GM12891 (cell line): ENCODE measurements around the gene HIC2.
"Not testable (repeated sequence)": the region's sequence is repeated elsewhere in the genome, so short reads cannot be mapped to it uniquely, and the experiment has no call there.

Experiments used
- POLR2A ChIP-seq: IDR thresholded peaks from 2 replicates; pipeline ENCODE4 v1.6.1; 2011; ENCODE audit warnings: low read depth, low read length, control low read depth
- POLR2AphosphoS5 ChIP-seq: IDR thresholded peaks from 2 replicates; pipeline ENCODE4 v1.6.1; 2011; ENCODE audit warnings: low read depth, low read length, control low read depth

DNA sequence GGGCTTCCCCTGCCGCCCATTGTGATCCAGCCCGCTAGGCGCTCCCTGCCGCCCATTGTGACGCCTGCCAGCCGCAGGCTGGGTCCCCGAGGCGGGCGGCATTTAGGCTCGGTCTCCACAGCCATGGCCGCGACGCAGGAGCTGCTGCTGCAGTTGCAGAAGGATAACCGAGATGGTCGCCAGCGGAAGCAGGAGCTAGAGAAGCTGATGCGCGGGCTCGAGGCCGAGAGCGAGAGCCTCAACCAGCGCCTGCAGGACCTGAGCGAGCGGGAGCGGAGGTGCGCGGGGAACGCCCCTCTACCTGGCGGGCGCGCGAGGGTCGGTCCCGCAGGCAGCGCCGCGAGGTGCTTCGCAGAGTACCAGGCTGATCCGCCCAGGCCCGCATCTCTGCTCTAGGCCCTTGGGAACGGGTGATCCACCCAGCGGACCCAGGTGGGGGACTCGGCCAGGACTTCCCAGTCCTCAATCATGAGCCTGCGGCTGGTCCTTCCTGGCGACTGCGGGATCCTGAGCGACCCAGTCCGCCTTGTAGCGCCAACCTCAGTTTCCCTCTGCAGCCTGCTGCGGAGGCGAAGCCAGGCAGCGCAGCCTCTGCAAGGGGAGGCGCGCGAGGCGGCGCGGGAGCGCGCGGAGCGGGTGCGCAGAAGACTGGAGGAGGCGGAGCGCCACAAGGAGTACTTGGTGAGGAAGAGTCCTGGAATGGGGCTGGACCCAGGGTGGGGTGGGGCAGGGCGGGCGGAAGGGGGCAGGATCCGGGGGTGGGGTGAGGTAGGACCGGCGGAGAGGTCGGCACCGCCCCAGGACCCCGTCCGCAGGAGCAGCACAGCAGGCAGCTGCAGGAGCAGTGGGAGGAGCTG is 50.4 kb downstream of the HIC2 start, which contains the start of gene TMEM191C:
- not testable (repeated sequence) for TF ChIP-seq POLR2A, POLR2AphosphoS5
